Activated CD4-positive, alpha-beta T cell treated with anti-CD3 and anti-CD28 coated beads, Interleukin-2, amount 50 U/mL, for 24 hours (primary cell): ENCODE measurements around the gene ECSCR.

Experiments
- DNase-seq, 2 donors: peaks; one replicate each; pipeline ENCODE4 v3.0.0-alpha.2; 2020; ENCODE audit warnings: low read depth in 1 of 2, low spot score in 1 of 2

The ECSCR gene

DNA sequence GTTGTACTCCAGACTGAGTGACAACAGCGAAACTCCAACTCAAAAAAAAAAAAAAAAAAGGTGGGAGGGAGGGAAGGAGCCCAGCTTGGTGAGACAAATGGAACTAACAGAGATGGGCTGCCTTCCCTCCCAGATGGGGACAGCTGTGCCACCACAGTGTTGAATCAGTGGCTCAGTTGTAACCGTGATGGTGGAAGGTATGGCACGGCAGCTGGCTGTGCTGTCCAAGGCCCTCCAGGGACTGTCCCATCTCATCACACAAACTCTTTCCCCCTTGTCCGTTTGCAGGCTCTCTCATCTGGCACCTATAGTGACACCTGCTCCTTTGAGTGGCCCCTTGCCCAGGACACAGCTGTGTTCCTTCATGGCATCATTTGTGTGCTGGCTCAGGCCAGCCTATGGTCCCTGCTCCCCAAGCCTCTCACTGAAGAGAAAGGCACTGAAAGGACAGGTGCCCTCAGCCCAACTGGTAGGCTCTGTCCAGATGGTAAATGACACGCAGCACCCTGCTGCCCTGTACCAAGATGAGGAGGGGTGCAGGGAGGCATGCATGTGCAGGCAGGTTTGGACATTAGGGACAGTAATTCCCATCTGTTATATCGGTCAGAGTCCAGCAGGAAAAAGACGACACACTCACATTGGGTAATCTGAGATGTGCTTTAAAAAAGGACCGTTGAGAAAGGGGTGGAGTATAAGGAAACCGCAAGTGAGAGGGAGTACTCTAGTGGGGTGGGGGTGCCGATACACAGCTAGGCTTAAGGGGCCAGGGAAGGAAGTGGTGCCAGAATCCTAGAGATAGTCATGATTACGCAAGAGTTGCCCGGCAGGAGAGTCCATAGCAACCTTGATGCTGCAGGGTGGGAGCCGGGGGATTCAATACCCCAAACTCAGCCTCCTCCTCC lies 12.6 kb upstream of the ECSCR start:
- no peak for DNase-seq

DNA sequence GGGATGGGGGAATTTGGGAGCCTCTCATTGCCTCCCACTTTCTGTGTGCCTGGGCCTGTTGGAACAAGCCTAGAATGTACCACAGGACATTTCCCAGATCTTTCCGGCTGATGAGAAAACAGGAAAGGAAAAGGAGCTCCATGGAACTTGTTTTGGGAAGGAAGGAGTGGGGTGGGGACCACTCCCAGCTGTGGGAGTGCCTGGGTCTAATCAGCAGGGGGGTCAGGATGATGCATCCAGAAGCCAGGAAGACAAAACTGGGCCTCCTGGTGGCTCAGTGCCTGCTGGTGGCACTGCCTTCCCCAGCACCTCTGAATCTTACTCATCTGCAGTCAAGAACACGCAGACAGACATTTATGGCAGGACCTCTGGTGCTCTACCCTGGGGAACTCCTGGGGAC lies 11.0 kb upstream of the ECSCR start:
- DNase-seq: no peak

DNA sequence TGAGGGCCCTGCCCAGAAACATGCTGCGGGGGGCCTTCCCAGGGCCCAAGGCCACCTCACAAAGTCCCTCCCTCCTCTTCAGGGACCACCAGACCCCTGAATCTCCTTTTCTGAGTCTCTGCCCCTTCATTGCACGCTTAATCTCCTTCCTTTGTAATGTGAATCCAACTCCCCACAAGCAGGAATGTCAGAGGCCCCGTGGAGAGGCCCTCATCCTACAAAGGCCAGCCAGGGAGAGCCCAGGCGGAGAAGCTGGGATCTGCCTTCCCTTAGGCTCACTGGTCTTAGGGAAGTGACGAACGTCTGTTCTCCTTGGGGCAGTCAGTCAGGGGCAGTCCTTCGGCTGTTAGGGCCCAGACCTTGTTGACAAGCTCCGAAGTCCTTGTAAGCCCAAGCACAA lies 10.6 kb upstream of the ECSCR start:
- DNase-seq: no peak

DNA sequence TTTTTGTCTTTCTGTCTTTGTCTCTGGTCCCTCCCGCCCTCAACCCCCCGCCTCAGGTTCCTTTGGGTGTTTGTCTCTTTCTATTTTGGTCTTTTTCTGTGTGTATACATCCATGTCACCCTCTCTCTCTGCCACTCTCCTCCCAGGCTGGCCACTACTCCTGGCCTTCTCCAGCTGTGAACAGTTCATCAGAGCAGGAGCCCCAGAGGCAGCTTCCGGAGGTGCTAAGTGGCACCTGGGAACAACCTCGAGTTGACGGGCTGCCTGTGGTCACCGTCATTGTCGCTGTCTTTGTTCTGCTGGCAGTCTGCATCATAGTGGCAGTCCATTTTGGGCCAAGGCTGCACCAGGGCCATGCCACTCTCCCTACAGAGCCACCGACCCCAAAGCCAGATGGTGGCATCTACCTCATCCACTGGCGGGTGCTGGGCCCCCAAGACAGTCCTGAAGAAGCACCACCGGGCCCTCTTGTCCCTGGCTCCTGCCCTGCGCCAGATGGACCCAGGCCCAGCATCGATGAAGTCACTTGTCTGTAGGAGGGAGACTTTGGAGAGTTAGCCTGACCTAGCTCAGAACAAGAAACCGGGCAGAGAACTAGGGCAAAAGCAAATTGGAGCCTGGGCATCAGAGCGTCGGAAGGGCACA lies 10.0 kb upstream of the ECSCR start:
- DNase-seq: no peak

- no peak for DNase-seq
These were observed 8.3 kb upstream of the ECSCR start, which contains the start of gene SMIM33 for GRCh38 chr5:139470821-139471300. Gene SMIM33, plus strand, starts transcription at chr5:139471004. Its CDS starts 118 bp downstream, at chr5:139471122.

DNA sequence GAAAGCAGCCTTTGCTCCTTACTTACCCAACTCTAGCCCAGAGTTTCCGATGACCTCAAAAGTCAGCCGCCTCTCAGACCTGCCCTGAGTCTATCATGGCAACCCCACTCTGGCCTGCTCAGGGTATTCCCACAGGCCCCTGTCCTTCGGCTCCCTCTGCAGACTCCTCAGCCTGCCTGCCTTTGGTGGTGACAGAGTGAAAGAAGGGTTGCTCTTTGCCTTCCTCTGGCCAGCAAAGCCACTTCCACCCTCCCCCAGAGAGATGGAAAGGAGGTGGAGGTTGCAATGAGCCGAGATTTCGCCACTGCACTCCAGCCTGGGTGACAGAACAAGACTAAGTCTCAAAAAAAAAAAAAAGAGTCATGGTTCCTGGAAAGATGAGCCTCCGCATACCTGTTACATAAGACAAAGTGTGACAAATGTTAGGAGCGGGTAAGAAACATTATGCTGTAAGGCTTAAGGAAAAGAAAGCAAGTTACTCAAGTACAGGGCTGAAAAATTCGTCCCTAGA lies 5.9 kb upstream of the ECSCR start:
- no peak for DNase-seq

- no peak for DNase-seq
These were observed 845 bp downstream of the ECSCR start for GRCh38 chr5:139461698-139462097.

DNA sequence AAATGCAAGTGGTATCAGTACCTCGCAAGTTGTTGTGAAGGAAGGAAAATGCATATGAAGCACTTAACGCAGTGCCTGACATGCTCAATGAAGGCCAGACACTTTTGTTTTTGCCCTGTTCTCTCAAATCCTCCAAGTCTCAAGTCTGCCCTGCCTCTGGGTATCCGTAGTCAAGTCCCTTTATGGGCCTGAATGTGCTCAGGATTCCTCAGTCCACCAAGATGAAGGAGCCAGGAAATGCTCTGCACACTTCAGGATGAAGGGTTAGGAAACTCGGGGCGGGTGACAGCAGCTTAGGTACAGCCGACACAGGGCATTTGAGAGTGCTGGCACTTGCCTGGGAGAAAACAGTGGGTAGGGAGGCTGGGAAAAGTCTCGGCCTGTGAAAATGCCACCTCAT lies 1.4 kb downstream of the ECSCR start:
- no peak for DNase-seq

DNA sequence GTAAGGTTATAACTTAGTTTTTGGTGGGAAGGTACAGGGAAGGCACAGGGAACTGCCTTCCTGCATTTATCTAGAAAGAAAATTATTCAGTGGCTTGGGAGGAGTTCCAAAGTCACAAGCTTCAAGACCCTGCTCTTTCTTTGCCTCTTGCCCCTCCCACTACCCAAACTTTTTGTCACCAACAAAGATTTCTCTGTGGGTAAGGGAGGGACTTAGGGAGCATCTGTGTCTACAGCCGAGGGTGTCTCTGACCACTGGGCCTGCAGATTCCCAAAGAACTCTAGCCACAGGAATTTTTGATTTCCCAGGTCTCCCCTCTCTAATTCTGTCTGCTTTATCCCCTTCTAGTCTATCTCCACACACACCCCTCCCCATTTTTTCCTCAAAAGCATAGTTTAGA lies 2.1 kb downstream of the ECSCR start:
- DNase-seq: no peak

DNA sequence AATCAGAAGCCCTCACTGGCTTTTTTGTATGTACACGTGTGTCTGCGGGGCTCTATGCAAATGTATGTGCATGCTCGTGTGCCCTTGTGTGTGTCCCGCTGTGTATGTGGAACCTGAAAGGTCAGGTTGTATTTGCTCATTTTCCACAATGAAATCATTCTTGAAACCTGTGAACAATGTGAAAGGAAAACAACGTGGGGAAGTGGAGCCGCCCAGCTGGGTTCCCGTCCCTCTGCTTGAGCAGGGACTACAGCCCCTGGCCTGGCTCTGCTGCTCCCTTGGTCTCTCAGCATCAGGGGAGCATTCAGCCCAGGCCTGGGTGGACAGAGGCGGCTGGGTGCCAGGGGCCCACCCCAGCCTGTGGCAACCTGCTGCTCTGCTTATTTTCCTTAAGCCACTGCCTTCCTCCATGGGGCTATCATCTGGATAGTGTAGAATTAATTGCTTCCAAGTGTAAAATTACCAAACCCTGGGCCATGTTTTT lies 3.0 kb downstream of the ECSCR start:
- DNase-seq: peak in 1 of 2 donors; percentile 37

DNA sequence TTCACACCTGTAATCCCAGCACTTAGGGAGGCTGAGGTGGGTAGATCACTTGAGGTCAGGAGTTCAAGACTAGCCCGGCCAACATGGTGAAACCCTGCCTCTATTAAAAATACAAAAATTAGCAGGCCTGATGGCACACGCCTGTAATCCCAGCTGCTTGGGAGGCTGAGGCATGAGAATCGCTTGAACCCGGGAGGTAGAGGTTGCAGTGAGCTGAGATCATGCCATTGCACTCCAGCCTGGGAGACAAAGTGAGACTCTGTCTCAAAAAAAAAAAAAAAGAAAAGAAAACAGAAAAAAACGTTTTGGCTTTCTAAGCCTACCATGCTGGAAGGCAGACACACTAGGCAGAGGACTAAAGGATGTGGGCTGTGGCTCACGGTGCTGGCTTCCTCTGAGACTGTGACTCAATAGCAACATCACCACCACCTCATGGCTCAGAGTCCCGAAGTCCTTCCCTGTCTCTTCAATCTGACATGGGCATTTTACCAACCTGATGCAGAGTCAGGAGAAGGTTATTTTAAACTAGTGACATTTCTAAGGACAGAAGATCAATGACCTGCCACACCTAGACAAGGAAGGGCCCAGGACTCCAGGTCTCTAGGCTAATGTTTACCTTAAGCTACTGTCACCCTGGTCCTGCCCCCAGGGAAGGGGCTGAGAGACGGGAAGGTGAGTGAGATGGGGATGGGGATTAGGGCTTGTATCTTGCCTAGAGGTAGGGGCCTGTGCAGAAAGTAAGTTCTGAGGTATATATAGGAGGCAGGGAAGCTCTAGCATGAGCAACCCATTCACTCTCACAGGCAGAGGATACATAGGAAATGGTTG lies 3.7 kb downstream of the ECSCR start:
- peak in 1 of 2 donors; percentile 77 for DNase-seq

DNA sequence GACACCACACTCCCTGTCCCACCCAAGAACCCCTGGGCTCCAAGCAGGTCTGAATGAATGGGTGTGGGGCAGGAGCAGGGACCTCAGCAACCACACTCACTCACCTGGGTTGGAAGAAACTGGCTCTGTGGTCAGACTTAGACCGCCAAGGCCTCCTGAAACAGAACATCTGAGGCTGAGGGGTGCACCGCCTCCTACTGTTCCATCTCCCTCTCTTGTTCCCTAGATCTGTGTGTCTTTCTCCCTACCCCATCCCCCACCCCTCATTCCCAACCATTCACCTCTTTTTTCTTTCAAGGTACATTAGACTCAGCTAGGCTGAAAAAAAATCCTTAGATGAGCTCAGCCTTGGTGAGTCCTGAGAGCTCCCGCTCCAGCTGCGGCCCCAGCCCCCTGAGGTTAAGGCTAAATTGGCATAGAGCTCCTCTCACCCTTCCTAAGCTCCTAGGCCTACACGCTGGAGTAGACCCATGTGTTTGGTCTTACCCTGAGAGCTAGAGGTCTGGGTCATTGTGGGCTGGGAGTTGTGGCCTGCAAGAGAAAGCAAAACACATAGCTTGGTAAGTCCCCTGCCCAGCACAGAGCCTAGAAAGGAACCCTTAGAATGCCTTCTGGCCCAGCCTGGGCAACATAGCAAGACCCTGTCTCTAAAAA lies 4.8 kb downstream of the ECSCR start:
- no peak for DNase-seq

GRCh38 chr5:139457241-139457640 lies 5.3 kb downstream of the ECSCR start:
- DNase-seq: no peak

DNA sequence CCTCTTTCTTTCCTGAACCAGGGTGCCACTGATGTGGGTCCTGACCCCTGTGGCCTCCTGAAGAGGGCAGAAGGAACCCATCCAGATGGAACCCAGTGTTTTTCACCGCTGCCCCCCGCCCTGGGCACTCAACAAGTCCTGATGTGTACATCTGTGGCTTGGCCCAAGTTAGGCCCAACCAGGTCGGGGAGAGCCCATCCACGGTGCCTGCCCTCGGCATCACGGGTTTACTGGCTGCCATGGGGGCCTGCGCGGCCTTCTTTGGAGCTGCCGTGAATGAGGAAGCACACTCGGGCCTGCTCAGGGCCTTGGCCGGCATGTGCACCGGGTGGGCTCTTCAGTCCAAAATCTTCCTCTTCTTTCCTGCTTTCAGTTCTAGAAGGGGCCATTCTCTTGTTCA lies 5.8 kb downstream of the ECSCR start:
- no peak for DNase-seq

DNA sequence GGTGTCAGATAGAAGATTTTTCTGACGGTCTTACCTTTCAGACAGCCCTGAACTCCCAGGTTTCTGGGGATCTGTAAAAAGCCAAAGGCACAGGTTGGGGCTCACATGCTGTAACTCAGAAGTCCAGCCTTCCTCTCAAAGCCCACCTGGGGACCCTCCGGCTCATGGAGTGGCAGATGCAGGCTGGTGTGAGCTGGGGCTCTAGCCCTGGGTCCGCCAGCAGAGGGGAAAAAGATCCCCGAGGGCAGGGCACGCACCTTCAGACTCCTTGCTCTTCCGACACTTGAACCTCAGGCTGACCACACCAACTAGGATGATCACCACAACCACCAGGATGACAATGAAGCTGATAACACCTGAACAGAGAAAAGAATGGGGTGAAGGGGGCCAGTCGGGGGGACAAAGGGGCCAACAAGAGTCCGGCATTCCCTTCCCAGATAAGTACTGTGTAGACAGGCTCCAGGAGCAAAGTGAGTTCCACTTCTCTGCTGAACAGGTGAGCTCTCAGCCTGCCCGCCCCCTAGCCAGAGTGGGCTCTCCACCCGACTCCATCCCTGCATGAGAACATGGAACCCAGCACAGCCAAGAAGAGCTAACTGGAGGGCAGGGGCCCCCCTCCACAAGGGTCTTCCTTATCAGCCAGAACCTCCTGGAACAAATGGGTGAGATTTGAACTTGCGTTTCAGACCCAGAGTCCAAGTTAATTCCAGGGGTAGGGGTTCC lies 7.8 kb downstream of the ECSCR start:
- DNase-seq: no peak

GRCh38 chr5:139453683-139454567 lies 8.6 kb downstream of the ECSCR start:
- no peak for DNase-seq

DNA sequence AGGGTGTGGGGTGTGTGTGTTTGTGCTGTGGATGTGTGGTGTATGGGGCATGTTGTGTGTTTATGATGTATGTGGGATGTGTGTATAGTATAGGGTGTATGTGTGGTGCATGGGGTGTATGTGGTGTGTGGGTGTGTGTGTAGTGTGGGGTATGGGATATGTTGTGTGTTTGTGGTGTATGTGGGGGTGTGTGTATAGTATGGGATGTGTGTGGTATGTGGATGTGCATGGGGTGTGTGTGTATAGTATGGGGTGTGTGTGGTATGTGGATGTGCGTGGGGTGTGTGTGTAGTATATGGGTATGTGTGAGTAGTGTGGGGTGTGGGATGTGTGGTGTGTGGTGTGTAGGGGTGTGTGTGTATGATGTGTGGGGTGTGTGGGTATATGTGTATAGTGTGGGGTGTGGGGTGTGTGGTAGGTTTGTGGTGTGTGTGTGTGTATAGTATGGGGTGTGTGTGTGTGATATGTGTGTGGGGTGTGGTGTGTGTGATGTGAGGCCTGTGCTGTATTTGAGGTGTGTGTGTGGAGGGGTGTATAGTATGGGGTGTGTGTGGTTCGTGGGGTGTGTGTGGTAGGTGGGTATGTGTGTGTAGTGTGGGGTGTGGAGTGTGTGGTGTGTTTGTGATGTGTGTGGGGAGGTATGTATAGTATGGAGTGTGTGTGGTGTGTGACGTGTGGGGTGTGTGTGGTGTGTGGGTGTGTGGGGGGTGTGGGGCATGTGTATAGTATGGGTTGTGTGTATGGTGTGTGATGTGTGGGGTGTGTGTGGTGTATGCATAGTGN lies 10.5 kb downstream of the ECSCR start:
- DNase-seq: no peak

- DNase-seq: no peak
These were observed 11.4 kb downstream of the ECSCR start for GRCh38 chr5:139451176-139451575.
